Muscle layer of duodenum (tissue), 2 donors: ENCODE measurements around the gene S100PBP.
"Not testable (repeated sequence)": the region's sequence is repeated elsewhere in the genome, so short reads cannot be mapped to it uniquely, and the experiment has no call there.

Experiments
- H3K27ac ChIP-seq: one replicate; pipeline ENCODE4 v1.7.0; 2013; ENCODE audit warnings: mild to moderate bottlenecking, low read length
- H3K27me3 ChIP-seq: one replicate; pipeline ENCODE4 v1.7.0; 2013; ENCODE audit warnings: low read depth, mild to moderate bottlenecking, control low read depth, low read length
- H3K36me3 ChIP-seq, 2 donors: one replicate each; pipeline ENCODE4 v1.7.0; 2013; ENCODE audit warnings: low read length in 2 of 2, control low read depth in 1 of 2, mild to moderate bottlenecking in 1 of 2; ENCODE audit not compliant: insufficient read depth in 2 of 2, control insufficient read depth in 1 of 2
- H3K4me1 ChIP-seq, 2 donors: one replicate each; pipeline ENCODE4 v1.7.0; 2013; ENCODE audit warnings: low read length in 2 of 2, mild to moderate bottlenecking in 2 of 2, control low read depth in 1 of 2, moderate library complexity in 1 of 2; ENCODE audit not compliant: insufficient read depth in 2 of 2, control insufficient read depth in 1 of 2
- H3K4me3 ChIP-seq, 2 donors: one replicate each; pipeline ENCODE4 v1.7.0; 2013; ENCODE audit warnings: low read length in 2 of 2, low read depth in 1 of 2, mild to moderate bottlenecking in 1 of 2
- H3K9me3 ChIP-seq, 2 donors: one replicate each; pipeline ENCODE4 v1.7.0; 2013; ENCODE audit warnings: low read length in 2 of 2, control low read depth in 1 of 2, mild to moderate bottlenecking in 1 of 2; ENCODE audit not compliant: control insufficient read depth in 1 of 2
- donor health status: healthy.

S100PBP gene

DNA sequence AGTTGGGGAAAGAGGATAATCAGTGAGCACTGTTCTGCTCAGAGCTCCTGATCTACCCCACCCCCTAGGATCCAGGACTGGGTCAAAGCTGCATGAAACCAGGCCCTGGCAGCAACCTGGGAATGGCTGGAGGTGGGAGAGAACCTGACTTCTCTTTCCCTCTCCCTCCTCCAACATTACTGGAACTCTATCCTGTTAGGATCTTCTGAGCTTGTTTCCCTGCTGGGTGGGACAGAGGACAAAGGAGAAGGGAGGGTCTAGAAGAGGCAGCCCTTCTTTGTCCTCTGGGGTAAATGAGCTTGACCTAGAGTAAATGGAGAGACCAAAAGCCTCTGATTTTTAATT is 43.0 kb upstream of the S100PBP start:
- Histone ChIP-seq H3K27ac (no peak overlapping the region), H3K9me3 (no peaks in the 10 kb centered on the region), H3K4me1 (peaks cover 0 to 4% of the 10 kb centered on the region in 2 donors), H3K36me3 (peaks cover 17 to 40% of the 10 kb centered on the region in 2 donors), H3K4me3 (no peak overlapping the region), H3K27me3 (no peaks in the 10 kb centered on the region)

- H3K9me3 ChIP-seq, result no peaks in the 10 kb centered on the region
- no peak overlapping the region for H3K4me3 ChIP-seq
- H3K27me3 ChIP-seq, result no peaks in the 10 kb centered on the region
- peaks cover 0 to 4% of the 10 kb centered on the region in 2 donors for H3K4me1 ChIP-seq
- H3K36me3 ChIP-seq, result peaks cover 24 to 47% of the 10 kb centered on the region in 2 donors
- no peak overlapping the region for H3K27ac ChIP-seq
These were observed 42.4 kb upstream of the S100PBP start for GRCh38 chr1:32774950-32775634.

DNA sequence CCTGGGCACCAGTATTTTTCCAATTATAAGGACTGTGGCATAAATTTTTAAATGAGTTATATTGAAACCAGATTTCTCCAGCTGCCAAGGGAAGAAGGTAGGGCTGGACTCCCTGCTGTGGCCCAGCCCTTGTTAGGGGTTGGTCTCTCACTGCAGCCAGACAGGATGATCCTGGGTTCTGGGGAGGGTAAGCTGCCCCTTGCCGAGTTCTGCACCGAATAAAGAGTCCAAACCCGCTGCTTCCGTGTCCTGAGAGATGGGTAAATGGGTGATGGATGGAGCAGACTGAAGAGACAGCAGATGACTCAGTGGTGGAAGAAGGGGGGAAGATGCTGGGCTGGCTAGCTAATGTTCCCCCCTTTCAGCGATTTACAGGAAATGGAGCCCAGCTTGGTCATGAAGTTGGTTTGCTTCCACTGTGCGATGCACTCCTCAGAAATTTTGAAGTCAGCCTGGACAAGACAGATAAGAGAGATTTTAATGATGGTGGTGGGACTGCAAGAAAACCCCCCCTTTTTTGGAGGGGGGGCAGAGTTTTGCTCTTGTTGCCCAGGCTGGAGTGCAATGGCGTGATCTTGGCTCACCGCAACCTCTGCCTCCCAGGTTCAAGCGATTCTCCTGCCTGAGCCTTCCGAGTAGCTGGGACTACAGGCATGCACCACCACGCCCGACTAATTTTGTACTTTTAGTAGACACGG is 41.7 kb upstream of the S100PBP start:
- peaks cover 31 to 54% of the 10 kb centered on the region in 2 donors for H3K36me3 ChIP-seq
- no peak overlapping the region for H3K27ac ChIP-seq
- H3K9me3 ChIP-seq, result no peaks in the 10 kb centered on the region
- H3K27me3 ChIP-seq, result no peaks in the 10 kb centered on the region
- H3K4me1 ChIP-seq, result peaks cover 0 to 4% of the 10 kb centered on the region in 2 donors
- H3K4me3 ChIP-seq, result no peak overlapping the region

- Histone ChIP-seq H3K27me3 (no peaks in the 10 kb centered on the region), H3K9me3 (no peaks in the 10 kb centered on the region), H3K36me3 (peaks cover 48 to 84% of the 10 kb centered on the region in 2 donors), H3K4me1 (no peaks in the 10 kb centered on the region), H3K4me3 (no peak overlapping the region), H3K27ac (no peak overlapping the region)
These were observed 38.2 kb upstream of the S100PBP start for GRCh38 chr1:32779242-32779641.

GRCh38 chr1:32780005-32780404 is 37.4 kb upstream of the S100PBP start:
- H3K4me1 ChIP-seq, result no peaks in the 10 kb centered on the region
- H3K36me3 ChIP-seq, result peaks cover 46 to 84% of the 10 kb centered on the region in 2 donors
- no peak overlapping the region for H3K27ac ChIP-seq
- H3K9me3 ChIP-seq, result no peaks in the 10 kb centered on the region
- no peaks in the 10 kb centered on the region for H3K27me3 ChIP-seq
- H3K4me3 ChIP-seq, result no peak overlapping the region

DNA sequence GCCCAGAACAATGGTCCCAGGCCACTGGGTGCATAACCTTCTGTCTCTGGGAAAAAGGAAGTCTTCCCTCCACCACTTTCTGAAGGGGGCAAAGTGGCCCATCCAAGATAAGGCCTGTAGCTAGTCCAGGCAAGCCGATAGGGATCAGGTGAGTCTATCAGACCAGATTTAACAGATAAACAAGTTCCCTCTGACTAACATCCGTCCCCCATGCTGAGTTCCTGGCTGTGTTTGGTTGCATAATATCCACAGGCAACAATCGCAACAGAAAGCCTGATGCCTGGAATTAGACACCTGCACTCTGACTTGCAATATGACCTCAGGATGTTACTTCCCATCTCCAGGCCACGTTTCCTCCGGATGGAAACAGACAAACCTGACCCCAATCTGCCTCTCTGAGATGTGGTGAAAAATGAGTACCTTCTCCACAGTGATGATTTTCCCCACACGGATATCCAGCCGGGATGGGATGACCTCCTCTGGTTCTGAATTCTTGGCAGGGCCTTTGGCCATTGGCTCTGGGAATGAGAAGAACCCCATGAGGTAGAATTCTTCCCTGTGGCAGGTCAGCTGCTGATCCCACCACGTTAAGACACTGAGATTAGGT is 36.7 kb upstream of the S100PBP start:
- no peak overlapping the region for H3K27ac ChIP-seq
- H3K9me3 ChIP-seq, result no peaks in the 10 kb centered on the region
- H3K27me3 ChIP-seq, result no peaks in the 10 kb centered on the region
- H3K36me3 ChIP-seq, result peaks cover 38 to 77% of the 10 kb centered on the region in 2 donors
- H3K4me1 ChIP-seq, result no peaks in the 10 kb centered on the region
- no peak overlapping the region for H3K4me3 ChIP-seq

GRCh38 chr1:32782086-32782485 is 35.4 kb upstream of the S100PBP start:
- H3K9me3 ChIP-seq, result no peaks in the 10 kb centered on the region
- no peak overlapping the region for H3K4me3 ChIP-seq
- no peaks in the 10 kb centered on the region for H3K4me1 ChIP-seq
- H3K27ac ChIP-seq, result no peak overlapping the region
- H3K36me3 ChIP-seq, result peaks cover 47 to 83% of the 10 kb centered on the region in 2 donors
- no peaks in the 10 kb centered on the region for H3K27me3 ChIP-seq

DNA sequence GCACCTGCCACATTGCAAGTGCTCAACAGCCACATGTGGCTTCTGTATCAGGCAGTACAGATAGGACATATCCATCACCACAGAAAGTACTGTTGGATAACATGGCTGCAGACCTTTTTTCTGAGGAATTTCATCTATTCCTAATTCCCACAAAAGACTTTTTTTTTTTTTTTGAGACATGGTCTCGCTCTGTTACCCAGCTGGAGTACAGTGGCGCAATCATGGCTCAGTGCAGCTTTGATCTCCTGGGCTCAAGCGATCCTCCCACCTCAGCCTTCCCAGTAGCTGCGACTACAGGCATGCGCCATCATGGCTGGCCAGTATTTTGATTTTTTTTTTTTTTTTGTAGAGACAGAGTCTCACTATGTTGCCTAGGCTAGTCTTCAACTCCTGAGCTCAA is 33.6 kb upstream of the S100PBP start:
- H3K36me3 ChIP-seq, result peaks cover 46 to 77% of the 10 kb centered on the region in 2 donors
- H3K4me1 ChIP-seq, result no peaks in the 10 kb centered on the region
- no peak overlapping the region for H3K27ac ChIP-seq
- H3K4me3 ChIP-seq, result no peak overlapping the region
- no peaks in the 10 kb centered on the region for H3K27me3 ChIP-seq
- H3K9me3 ChIP-seq, result no peaks in the 10 kb centered on the region

DNA sequence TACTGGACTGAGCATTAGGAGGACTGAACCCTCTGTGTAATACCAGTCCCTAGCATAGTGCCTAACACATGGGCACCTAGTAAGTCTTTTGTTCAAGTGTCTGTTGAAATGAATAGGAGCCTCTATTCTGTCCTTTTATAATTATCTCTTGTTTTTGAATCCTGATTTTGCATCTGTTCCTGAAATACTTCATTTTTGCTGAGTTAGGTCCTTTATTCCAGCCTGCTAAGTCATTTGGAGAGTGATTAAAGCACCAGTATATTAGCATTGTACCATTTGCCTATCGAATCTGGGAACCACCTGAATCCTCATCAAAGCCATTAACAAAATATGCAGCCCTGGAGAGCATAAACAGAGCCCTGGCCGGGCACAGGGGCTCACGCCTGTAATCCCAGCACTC is 32.6 kb upstream of the S100PBP start:
- H3K36me3 ChIP-seq, result peaks cover 38 to 69% of the 10 kb centered on the region in 2 donors
- no peak overlapping the region for H3K27ac ChIP-seq
- H3K4me3 ChIP-seq, result no peak overlapping the region
- H3K27me3 ChIP-seq, result no peaks in the 10 kb centered on the region
- H3K4me1 ChIP-seq, result no peaks in the 10 kb centered on the region
- H3K9me3 ChIP-seq, result no peaks in the 10 kb centered on the region

DNA sequence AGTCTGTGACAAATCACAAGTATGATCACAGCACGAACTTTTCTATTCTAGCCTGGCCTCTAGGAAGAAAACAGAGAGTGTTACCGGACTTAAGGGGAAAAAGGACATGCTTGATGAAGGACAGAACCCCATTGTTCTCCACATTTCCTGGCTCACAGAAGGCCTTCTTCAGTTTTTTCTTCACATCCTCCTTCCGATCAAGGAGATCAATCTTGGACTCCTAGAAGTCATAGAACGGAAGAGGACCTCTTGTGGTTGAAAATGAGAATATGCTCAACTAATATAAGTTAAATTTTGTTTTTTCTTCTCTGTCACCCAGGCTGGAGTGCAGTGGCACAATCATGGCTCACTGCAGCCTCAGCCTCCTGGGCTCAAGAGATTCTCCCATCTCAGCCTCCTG is 30.6 kb upstream of the S100PBP start:
- Histone ChIP-seq H3K4me1 (no peaks in the 10 kb centered on the region), H3K4me3 (no peak overlapping the region), H3K27me3 (no peaks in the 10 kb centered on the region), H3K27ac (no peak overlapping the region), H3K36me3 (peaks cover 33 to 63% of the 10 kb centered on the region in 2 donors), H3K9me3 (no peaks in the 10 kb centered on the region)

- H3K4me1 ChIP-seq, H3K27me3 ChIP-seq, H3K4me3 ChIP-seq, H3K9me3 ChIP-seq, H3K27ac ChIP-seq: not testable (repeated sequence)
- peaks cover 26 to 52% of the 10 kb centered on the region in 2 donors for H3K36me3 ChIP-seq
These were observed 28.1 kb upstream of the S100PBP start for GRCh38 chr1:32789356-32789755.
